GM12878 (cell line): ENCODE measurements around the gene VPS8. TPM values are rescaled to one million over a fixed set of nuclear protein-coding genes. Genes with fewer than 3 reads are reported as not detected.

Experiments used
- DPF2 ChIP-seq: fragments of 450-650 bp; IDR thresholded peaks from 2 replicates; pipeline ENCODE4 v1.6.1; 2017; ENCODE audit warnings: mild to moderate bottlenecking
- HDAC6 ChIP-seq: fragments of 200-600 bp; sonication (generic); IDR thresholded peaks from one replicate; pipeline ENCODE4 v1.8.0; 2017; ENCODE audit warnings: antibody characterized with exemption; ENCODE audit not compliant: unreplicated experiment
- PBX3 ChIP-seq: IDR thresholded peaks from 2 replicates; pipeline ENCODE4 v1.6.1; 2011; ENCODE audit warnings: mild to moderate bottlenecking, low read depth, low read length, moderate library complexity; ENCODE audit not compliant: insufficient replicate concordance
- USF2 ChIP-seq: IDR thresholded peaks from 2 replicates; pipeline ENCODE4 v1.6.1; 2011; ENCODE audit warnings: low read depth, low read length, improper control_type of control experiment, borderline replicate concordance
- ZSCAN29 ChIP-seq: fragments of 450-650 bp; IDR thresholded peaks from 2 replicates; pipeline ENCODE4 v1.6.1; 2017; ENCODE audit warnings: mild to moderate bottlenecking, moderate library complexity
- polyA plus RNA-seq, 11 experiments: library from polyadenylated mRNA; depleted of rRNA in 4 of 11; unstranded in 6 of 11; stranded (reverse) in 5 of 11; fragments of >200 nt; fragmentation: Nextera tagmentation in 4 of 11; fragmentation: Illumina TruSeq in 1 of 11; extraction: Ambion mirVana in 4 of 11; extraction: Trizol in 1 of 11; gene quantifications; 1 replicate in 1 of 11; 2 replicates in 10 of 11; pipeline versions ENCODE4 v1.2.1 to v1.2.3, GENCODE V29; 2011 to 2016; ENCODE audit warnings: inconsistent platforms in 2 of 11, missing spikeins in 2 of 11, low read depth in 1 of 11
- total RNA-seq, 4 experiments: library from RNA; depleted of rRNA in 3 of 4; stranded (reverse); fragments of >200 nt in 3 of 4; fragmentation: Illumina TruSeq in 1 of 4; extraction: Trizol in 1 of 4; gene quantifications; 2 replicates each; pipeline versions ENCODE4 v1.2.1 to v1.2.3, GENCODE V29; 2013 to 2021
- TF ChIP-seq, protein P1 (sequence below): fragments of 450-650 bp; IDR thresholded peaks from 2 replicates; pipeline ENCODE4 v1.6.1; 2018; ENCODE audit warnings: borderline replicate concordance, mild to moderate bottlenecking; ENCODE audit not compliant: partially characterized antibody
- TF ChIP-seq, protein P2 (sequence below): IDR thresholded peaks from 2 replicates; pipeline ENCODE4 v1.6.1; 2012; ENCODE audit warnings: low read depth, low read length, improper control_type of control experiment

Gene VPS8
- total and polyA plus RNA-seq, 10 of the 15 experiments (the other 5 are each of a cell fraction or from before 2014, with no cell fraction given) = 8.9 to 34.7 (median 20.9) TPM

GRCh38 chr3:184767377-184767776 lies 44.6 kb upstream of the VPS8 start (continued):
- TF ChIP-seq, protein P1, sequence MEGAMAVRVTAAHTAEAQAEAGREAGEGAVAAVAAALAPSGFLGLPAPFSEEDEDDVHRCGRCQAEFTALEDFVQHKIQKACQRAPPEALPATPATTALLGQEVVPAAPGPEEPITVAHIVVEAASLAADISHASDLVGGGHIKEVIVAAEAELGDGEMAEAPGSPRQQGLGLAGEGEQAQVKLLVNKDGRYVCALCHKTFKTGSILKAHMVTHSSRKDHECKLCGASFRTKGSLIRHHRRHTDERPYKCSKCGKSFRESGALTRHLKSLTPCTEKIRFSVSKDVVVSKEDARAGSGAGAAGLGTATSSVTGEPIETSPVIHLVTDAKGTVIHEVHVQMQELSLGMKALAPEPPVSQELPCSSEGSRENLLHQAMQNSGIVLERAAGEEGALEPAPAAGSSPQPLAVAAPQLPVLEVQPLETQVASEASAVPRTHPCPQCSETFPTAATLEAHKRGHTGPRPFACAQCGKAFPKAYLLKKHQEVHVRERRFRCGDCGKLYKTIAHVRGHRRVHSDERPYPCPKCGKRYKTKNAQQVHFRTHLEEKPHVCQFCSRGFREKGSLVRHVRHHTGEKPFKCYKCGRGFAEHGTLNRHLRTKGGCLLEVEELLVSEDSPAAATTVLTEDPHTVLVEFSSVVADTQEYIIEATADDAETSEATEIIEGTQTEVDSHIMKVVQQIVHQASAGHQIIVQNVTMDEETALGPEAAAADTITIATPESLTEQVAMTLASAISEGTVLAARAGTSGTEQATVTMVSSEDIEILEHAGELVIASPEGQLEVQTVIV = no peak
- TF ChIP-seq, protein P2, sequence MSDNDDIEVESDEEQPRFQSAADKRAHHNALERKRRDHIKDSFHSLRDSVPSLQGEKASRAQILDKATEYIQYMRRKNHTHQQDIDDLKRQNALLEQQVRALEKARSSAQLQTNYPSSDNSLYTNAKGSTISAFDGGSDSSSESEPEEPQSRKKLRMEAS = no peak
- no peak for TF ChIP-seq HDAC6
- TF ChIP-seq ZSCAN29 = no peak
- no peak for TF ChIP-seq DPF2
- no peak for TF ChIP-seq USF2
- no peak for TF ChIP-seq PBX3
